DMS79 (cell line): ENCODE data around the gene C1orf185.
A peak's percentile ranks its signal among the peaks of the same experiment; 100 is the strongest.
"Not testable (repeated sequence)": the region's sequence is repeated elsewhere in the genome, so short reads cannot be mapped to it uniquely, and the experiment has no call there.

Experiments
- DNase-seq: peaks from one replicate; lab custom pipeline; 2025; lab: John Stamatoyannopoulos, UW

The C1orf185 gene

GRCh38 chr1:51137696-51138095 is 35.7 kb downstream of the C1orf185 start:
- not testable (repeated sequence) for DNase-seq

- no peak for DNase-seq
These were observed 37.4 kb downstream of the C1orf185 start for GRCh38 chr1:51139474-51139873.

DNA sequence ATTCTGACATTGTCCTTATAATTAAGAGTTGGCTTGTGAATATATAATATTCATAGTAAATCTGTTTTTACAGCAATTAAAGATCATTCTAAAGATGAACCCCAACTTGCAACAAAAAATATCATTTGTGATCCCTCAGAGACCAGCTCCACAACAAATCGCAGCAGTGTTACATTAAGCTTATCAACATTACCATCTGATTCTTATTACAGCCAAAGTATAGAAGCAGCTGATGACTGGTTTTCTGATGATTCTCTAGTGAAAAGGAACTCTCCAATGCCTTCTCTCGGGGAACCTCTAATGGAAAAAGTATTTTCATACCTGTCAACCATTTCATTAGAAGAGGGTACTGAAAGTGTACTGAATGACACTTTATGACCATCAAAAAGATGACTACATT is 45.4 kb downstream of the C1orf185 start:
- DNase-seq, result peak; percentile 53

- no peak for DNase-seq
These were observed 52.7 kb downstream of the C1orf185 start for GRCh38 chr1:51154776-51155175.

- no peak for DNase-seq
These were observed 54.7 kb downstream of the C1orf185 start for GRCh38 chr1:51156752-51157151.

GRCh38 chr1:51157395-51157794 is 55.4 kb downstream of the C1orf185 start:
- DNase-seq, result no peak

GRCh38 chr1:51158263-51158662 is 56.2 kb downstream of the C1orf185 start:
- no peak for DNase-seq

GRCh38 chr1:51162560-51162959 is 60.5 kb downstream of the C1orf185 start:
- DNase-seq, result not testable (repeated sequence)

DNA sequence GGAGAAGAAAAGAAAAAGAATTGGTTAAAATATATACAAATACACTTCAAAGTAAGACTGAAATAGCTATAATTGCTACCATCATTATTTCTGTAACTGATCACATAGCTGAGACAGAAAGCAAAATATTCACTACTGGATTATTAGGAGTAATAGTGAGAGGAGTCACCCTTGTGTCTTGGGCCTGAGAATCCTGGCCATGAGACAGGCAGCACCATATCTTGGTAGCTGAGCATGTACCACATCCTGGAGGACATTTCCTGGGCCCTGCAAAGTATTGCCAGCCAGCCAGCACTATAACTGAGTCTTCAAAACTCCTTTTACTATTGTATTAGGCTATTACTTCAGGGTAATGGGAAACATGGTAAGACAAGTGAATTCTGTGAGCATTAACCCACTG is 63.5 kb downstream of the C1orf185 start:
- DNase-seq, result no peak

DNA sequence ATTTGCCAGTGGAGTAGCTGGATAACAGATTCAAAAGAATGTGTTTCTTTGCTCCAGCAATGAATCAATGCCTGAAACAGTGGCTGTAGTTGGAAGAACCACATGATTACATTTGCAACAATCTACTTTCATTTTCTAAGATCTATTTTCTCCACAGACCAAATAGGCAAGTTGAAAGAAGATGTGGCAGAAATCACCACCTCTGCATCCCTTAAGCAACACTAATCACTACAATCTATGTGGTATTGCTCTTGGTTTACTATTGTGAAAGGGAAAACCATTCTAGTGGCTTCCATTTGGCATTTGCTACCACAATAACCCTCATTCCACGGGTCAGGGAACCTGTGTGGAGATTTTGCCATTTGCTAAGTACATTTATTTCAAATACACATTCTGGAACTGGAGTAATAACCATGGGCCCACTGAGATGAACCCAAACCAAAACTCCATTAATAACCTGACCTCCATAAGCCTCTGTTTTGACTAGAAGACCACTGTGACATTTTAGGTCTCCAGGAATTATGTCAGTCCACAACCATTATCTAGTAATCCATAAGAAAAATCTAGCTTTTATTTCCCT is 66.3 kb downstream of the C1orf185 start:
- no peak for DNase-seq

DNA sequence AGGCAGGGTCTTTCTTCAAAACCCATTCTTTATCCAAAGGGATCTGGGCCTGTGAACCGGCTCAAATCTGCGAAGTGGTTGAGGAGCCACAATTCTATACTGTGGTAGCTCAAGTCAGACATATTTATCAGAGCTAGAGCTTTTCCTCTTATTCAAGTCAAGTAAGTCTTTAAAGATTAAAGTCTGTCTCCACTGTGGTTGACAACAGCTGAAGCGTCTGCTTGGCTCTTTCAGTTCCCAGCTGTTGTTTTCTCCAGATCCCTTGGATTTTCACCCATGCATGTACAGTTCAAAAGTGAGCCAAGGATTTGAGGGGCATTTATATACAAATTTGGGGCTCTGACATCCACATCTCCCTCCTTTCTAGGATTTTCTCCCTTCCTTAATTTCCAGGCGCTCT is 66.9 kb downstream of the C1orf185 start:
- DNase-seq, result peak; percentile 12

- DNase-seq, result no peak
These were observed 68.3 kb downstream of the C1orf185 start for GRCh38 chr1:51170342-51170741.

DNA sequence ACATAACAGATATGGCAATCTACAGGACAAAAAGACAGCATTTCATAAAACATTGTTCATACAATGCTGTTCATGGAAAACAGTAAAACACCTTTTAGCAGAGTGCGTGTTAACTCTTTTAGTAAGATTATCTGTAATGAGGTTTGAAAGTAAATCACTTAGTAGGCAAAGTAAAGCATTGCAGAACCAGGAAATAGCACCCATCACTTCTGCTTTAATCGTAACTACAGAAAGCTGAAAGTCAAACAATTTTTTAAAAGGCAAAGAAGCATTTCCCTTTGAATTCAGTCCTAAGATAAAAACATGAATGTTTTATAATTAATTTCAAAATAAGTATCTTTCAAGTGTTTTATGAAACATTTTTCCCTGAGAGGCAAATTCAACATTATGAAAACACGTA is 70.8 kb downstream of the C1orf185 start:
- DNase-seq, result no peak

GRCh38 chr1:51175278-51175677 is 73.2 kb downstream of the C1orf185 start:
- no peak for DNase-seq

- not testable (repeated sequence) for DNase-seq
These were observed 76.0 kb downstream of the C1orf185 start for GRCh38 chr1:51177988-51178387.

DNA sequence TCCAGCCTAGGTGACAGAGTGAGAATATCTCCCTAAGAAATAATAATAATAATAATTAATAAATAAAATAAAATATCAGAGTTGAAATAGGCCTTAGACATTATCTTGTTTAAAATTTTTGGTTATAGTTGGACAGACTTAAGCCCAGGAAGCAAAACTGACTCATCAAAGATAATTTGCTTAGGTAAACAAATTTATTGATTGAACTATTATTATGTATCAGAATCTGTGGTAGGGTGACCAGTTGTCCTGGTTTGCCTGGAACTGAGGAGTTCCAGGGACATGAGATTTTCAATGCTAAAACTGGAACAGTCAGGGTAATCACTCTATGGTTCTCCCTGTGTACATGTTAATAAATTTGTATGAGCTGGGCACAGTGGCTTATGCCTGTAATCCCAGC is 86.2 kb downstream of the C1orf185 start:
- DNase-seq, result no peak

- peak; percentile 67 for DNase-seq
These were observed 87.5 kb downstream of the C1orf185 start for GRCh38 chr1:51189421-51190073.

DNA sequence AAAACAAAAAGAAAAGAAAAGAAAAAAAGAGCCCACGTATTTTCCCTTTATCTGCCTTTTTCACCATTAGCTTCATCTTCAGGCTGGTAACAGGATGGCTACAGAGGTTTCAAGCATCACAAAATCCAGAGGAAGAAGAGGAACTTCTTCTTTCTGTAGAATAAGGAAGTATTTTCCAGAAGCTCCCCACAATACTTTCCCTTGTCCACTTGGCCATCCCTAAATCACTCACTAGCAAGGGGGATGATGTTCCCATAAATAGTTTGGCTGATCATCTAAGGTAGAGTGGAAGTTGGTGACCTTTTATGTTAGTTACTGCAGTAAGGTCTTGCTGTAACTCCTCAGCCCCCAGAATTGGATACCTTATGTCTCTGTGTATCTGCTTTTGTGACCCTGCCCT is 88.9 kb downstream of the C1orf185 start:
- no peak for DNase-seq

- DNase-seq, result peak; percentile 44
These were observed 90.3 kb downstream of the C1orf185 start for GRCh38 chr1:51192213-51192843.

GRCh38 chr1:51193564-51193963 is 91.5 kb downstream of the C1orf185 start:
- DNase-seq, result no peak
